GM12878 (cell line): ENCODE data around the gene SLC1A2.
A peak's percentile ranks its signal among the peaks of the same experiment; 100 is the strongest.

Experiments
- EZH2 ChIP-seq: IDR thresholded peaks from 2 replicates; pipeline ENCODE4 v1.6.1; 2012; ENCODE audit warnings: low read depth, mild to moderate bottlenecking, control low read depth, inconsistent platforms, low read length, borderline replicate concordance; ENCODE audit not compliant: control insufficient read depth
- JUND ChIP-seq: IDR thresholded peaks from 2 replicates; pipeline ENCODE4 v1.6.1; 2012; ENCODE audit warnings: low read depth, mild to moderate bottlenecking, low read length, improper control_type of control experiment, moderate library complexity
- NFYA ChIP-seq: IDR thresholded peaks from 2 replicates; pipeline ENCODE4 v1.6.1; 2011; ENCODE audit warnings: low read depth, mild to moderate bottlenecking, low read length, improper control_type of control experiment, borderline replicate concordance
- POLR2A ChIP-seq: IDR thresholded peaks from 2 replicates; pipeline ENCODE4 v1.6.1; 2011; ENCODE audit warnings: low read depth, mild to moderate bottlenecking, low read length
- SUZ12 ChIP-seq: fragments of 200-600 bp; sonication (generic); IDR thresholded peaks from one replicate; pipeline ENCODE4 v1.6.1; 2018; ENCODE audit warnings: antibody characterized with exemption, mild to moderate bottlenecking; ENCODE audit not compliant: unreplicated experiment
- YY1 ChIP-seq: IDR thresholded peaks from 2 replicates; pipeline ENCODE4 v1.6.1; 2011; ENCODE audit warnings: low read depth, mild to moderate bottlenecking, low read length
- ZNF24 ChIP-seq: fragments of 450-650 bp; IDR thresholded peaks from 2 replicates; pipeline ENCODE4 v1.6.1; 2017; ENCODE audit warnings: antibody characterized with exemption, mild to moderate bottlenecking
- TF ChIP-seq, protein P1 (sequence below), 3 experiments: IDR thresholded peaks in 2 of 3; conservative IDR thresholded peaks in 1 of 3; 2 replicates each; pipeline ENCODE4 v1.5.1; 2011; ENCODE audit warnings: low read depth in 3 of 3, low read length in 3 of 3, mild to moderate bottlenecking in 3 of 3, control low read depth in 2 of 3, moderate library complexity in 2 of 3, inconsistent platforms in 1 of 3, mixed read lengths in 1 of 3; ENCODE audit not compliant: control insufficient read depth in 2 of 3, insufficient read depth in 1 of 3; ENCODE audit errors: extremely low read depth in 1 of 3

DNA sequence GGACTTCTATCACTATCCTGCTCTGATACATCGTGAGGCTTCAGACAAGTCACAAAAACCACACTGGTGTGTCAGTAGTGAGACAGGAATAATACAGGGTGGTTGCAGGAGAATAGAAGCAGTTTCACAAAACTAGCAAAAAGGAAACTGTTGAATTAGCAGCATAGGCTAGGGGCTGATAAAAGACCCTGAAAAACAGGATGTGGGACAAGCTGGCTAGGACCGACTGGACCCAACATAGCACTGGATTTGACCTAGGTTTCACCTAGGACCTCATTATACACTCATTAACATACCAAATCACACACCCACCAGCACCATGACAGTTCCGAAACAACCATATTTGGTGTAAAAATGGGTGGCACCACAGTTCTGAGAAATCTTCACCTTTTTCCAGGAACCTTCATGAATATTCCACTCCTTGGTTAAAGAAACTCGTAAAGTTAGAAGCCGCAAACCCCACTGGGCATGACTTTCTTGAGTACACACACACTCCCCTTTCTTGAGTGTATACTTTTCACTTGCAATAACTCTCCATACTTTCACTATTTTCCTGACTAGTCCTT is 76.2 kb downstream of the SLC1A2 start:
- peak; percentile 45; the same call in 1 of the 2 replicates for TF ChIP-seq YY1
- TF ChIP-seq NFYA: no peak
- no peak for TF ChIP-seq SUZ12
- TF ChIP-seq ZNF24: no peak
- no peak for TF ChIP-seq JUND
- TF ChIP-seq, protein P1, sequence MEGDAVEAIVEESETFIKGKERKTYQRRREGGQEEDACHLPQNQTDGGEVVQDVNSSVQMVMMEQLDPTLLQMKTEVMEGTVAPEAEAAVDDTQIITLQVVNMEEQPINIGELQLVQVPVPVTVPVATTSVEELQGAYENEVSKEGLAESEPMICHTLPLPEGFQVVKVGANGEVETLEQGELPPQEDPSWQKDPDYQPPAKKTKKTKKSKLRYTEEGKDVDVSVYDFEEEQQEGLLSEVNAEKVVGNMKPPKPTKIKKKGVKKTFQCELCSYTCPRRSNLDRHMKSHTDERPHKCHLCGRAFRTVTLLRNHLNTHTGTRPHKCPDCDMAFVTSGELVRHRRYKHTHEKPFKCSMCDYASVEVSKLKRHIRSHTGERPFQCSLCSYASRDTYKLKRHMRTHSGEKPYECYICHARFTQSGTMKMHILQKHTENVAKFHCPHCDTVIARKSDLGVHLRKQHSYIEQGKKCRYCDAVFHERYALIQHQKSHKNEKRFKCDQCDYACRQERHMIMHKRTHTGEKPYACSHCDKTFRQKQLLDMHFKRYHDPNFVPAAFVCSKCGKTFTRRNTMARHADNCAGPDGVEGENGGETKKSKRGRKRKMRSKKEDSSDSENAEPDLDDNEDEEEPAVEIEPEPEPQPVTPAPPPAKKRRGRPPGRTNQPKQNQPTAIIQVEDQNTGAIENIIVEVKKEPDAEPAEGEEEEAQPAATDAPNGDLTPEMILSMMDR (IDR thresholded peaks at IDR 0.05 in 2 of 3, conservative IDR thresholded peaks at IDR 0.05 in 1 of 3; ENCODE audit: control insufficient read depth in 2 of 3, extremely low read depth in 1 of 3, insufficient read depth in 1 of 3, low read depth in 3 of 3, low read length in 3 of 3): no peak
- no peak for TF ChIP-seq POLR2A
- TF ChIP-seq EZH2: no peak
